NCI-H2081 (cell line): ENCODE data around the gene LPCAT1.
A peak's percentile ranks its signal among the peaks of the same experiment; 100 is the strongest.
"Not testable (repeated sequence)": the region's sequence is repeated elsewhere in the genome, so short reads cannot be mapped to it uniquely, and the experiment has no call there.

Experiments
- DNase-seq, 2 experiments: peaks; one replicate each; lab custom pipeline; 2025; lab: John Stamatoyannopoulos, UW

Gene LPCAT1

GRCh38 chr5:1540831-1541701, 17.3 kb upstream of the LPCAT1 start:
- DNase-seq, result no peak

- no peak for DNase-seq
Measured at GRCh38 chr5:1540166-1540565, 16.4 kb upstream of the LPCAT1 start.

- DNase-seq, result not testable (repeated sequence)
Measured at GRCh38 chr5:1539393-1540161, 15.8 kb upstream of the LPCAT1 start.

GRCh38 chr5:1538741-1539392, 15.1 kb upstream of the LPCAT1 start:
- DNase-seq, result no peak

GRCh38 chr5:1538276-1538675, 14.5 kb upstream of the LPCAT1 start:
- no peak for DNase-seq

GRCh38 chr5:1537603-1538154, 13.9 kb upstream of the LPCAT1 start:
- DNase-seq, result no peak

GRCh38 chr5:1536871-1537602, 13.3 kb upstream of the LPCAT1 start:
- DNase-seq, result no peak

- DNase-seq, result no peak
Measured at GRCh38 chr5:1536322-1536845, 12.6 kb upstream of the LPCAT1 start.

- DNase-seq, result no peak
Measured at GRCh38 chr5:1535646-1536045, 11.9 kb upstream of the LPCAT1 start.

GRCh38 chr5:1532384-1532783, 8.6 kb upstream of the LPCAT1 start:
- DNase-seq, result no peak

- DNase-seq, result no peak
Measured at GRCh38 chr5:1529498-1529897, 5.7 kb upstream of the LPCAT1 start.

GRCh38 chr5:1527533-1528205, 3.9 kb upstream of the LPCAT1 start:
- DNase-seq, result no peak

- DNase-seq, result no peak
Measured at GRCh38 chr5:1526681-1527131, 2.9 kb upstream of the LPCAT1 start.

- DNase-seq, result no peak
Measured at GRCh38 chr5:1526190-1526631, 2.5 kb upstream of the LPCAT1 start.

GRCh38 chr5:1525624-1526189, 1.9 kb upstream of the LPCAT1 start:
- no peak for DNase-seq

- DNase-seq, result no peak
Measured at GRCh38 chr5:1524799-1525623, 1.3 kb upstream of the LPCAT1 start.

- DNase-seq, result no peak
Measured at GRCh38 chr5:1524481-1524798, 680 bp upstream of the LPCAT1 start.

GRCh38 chr5:1523480-1523792, 324 bp downstream of the LPCAT1 start:
- peak; percentile 77 to 80 for DNase-seq

- DNase-seq, result peak; percentile 19 to 27
Measured at GRCh38 chr5:1522601-1523479, 920 bp downstream of the LPCAT1 start.
